Measurements from ENCODE around the gene CNNM2. TPM values are rescaled to one million over a fixed set of nuclear protein-coding genes. Genes with fewer than 3 reads are reported as not detected.

CNNM2 gene
- polyA plus RNA-seq, 3 donors from 2014 or later, result 5.3 to 6.5 (median 5.8) TPM

- H3K27ac Mint-ChIP-seq, result no peak overlapping the region
- no peak overlapping the region for H3K4me3 Mint-ChIP-seq
- H3K9me3 Mint-ChIP-seq, result no peaks in the 10 kb centered on the region
- H3K27me3 Mint-ChIP-seq (ENCODE audit: low read depth in 3 of 3), result peaks cover 0 to 2% (median 2%) of the 10 kb centered on the region in 3 donors
- peaks cover 7 to 41% of the 10 kb centered on the region in 2 donors for H3K4me1 Mint-ChIP-seq
- no peak for DNase-seq
- H3K36me3 Mint-ChIP-seq, result peaks cover 0 to 37% (median 10%) of the 10 kb centered on the region in 3 donors
Measured at GRCh38 chr10:103105462-103105861, 187.4 kb downstream of the CNNM2 start.

GRCh38 chr10:103106539-103106938, 188.4 kb downstream of the CNNM2 start:
- DNase-seq, result no peak
- peaks cover 0 to 2% (median 0%) of the 10 kb centered on the region in 3 donors for H3K27me3 Mint-ChIP-seq (ENCODE audit: low read depth in 3 of 3)
- H3K9me3 Mint-ChIP-seq, result no peaks in the 10 kb centered on the region
- peaks cover 0 to 34% (median 9%) of the 10 kb centered on the region in 3 donors for H3K36me3 Mint-ChIP-seq
- peaks cover 12 to 52% of the 10 kb centered on the region in 2 donors for H3K4me1 Mint-ChIP-seq
- no peak overlapping the region for H3K27ac Mint-ChIP-seq
- no peak overlapping the region for H3K4me3 Mint-ChIP-seq

GRCh38 chr10:103109821-103110220, 191.7 kb downstream of the CNNM2 start:
- H3K36me3 Mint-ChIP-seq, result peaks cover 0 to 20% (median 4%) of the 10 kb centered on the region in 3 donors
- no peak for DNase-seq
- H3K27me3 Mint-ChIP-seq (ENCODE audit: low read depth in 3 of 3), result peaks cover 0 to 2% (median 0%) of the 10 kb centered on the region in 3 donors
- H3K4me3 Mint-ChIP-seq, result no peak overlapping the region
- no peak overlapping the region for H3K27ac Mint-ChIP-seq
- H3K4me1 Mint-ChIP-seq, result peaks cover 9 to 46% of the 10 kb centered on the region in 2 donors
- H3K9me3 Mint-ChIP-seq, result no peaks in the 10 kb centered on the region

GRCh38 chr10:103110407-103110806, 192.3 kb downstream of the CNNM2 start:
- H3K36me3 Mint-ChIP-seq, result peaks cover 0 to 17% (median 2%) of the 10 kb centered on the region in 3 donors
- H3K9me3 Mint-ChIP-seq, result no peaks in the 10 kb centered on the region
- DNase-seq, result no peak
- no peak overlapping the region for H3K4me3 Mint-ChIP-seq
- H3K27me3 Mint-ChIP-seq (ENCODE audit: low read depth in 3 of 3), result peaks cover 0 to 2% (median 0%) of the 10 kb centered on the region in 3 donors
- H3K4me1 Mint-ChIP-seq, result peaks cover 9 to 46% of the 10 kb centered on the region in 2 donors
- no peak overlapping the region for H3K27ac Mint-ChIP-seq

GRCh38 chr10:103111031-103111917, 193.2 kb downstream of the CNNM2 start:
- no peak for DNase-seq
- Mint-ChIP-seq H3K4me1 (peaks cover 9 to 43% of the 10 kb centered on the region in 2 donors), H3K9me3 (no peaks in the 10 kb centered on the region), H3K36me3 (peaks cover 0 to 12% (median 0%) of the 10 kb centered on the region in 3 donors), H3K4me3 (no peak overlapping the region), H3K27ac (peak overlapping the region in 3 of 6 donors; percentile 8 to 82 (median 16)), H3K27me3 (ENCODE audit: low read depth in 3 of 3) (peaks cover 0 to 2% (median 0%) of the 10 kb centered on the region in 3 donors)

GRCh38 chr10:103111918-103112877, 194.1 kb downstream of the CNNM2 start:
- Mint-ChIP-seq H3K27me3 (ENCODE audit: low read depth in 3 of 3) (peaks cover 0 to 2% (median 0%) of the 10 kb centered on the region in 3 donors), H3K4me3 (no peak overlapping the region), H3K9me3 (no peaks in the 10 kb centered on the region), H3K4me1 (peaks cover 9 to 36% of the 10 kb centered on the region in 2 donors), H3K27ac (no peak overlapping the region), H3K36me3 (peaks cover 0 to 7% (median 0%) of the 10 kb centered on the region in 3 donors)
- DNase-seq, result no peak

GRCh38 chr10:103114876-103115275, 196.8 kb downstream of the CNNM2 start:
- peaks cover 12 to 28% of the 10 kb centered on the region in 2 donors for H3K4me1 Mint-ChIP-seq
- no peaks in the 10 kb centered on the region for H3K36me3 Mint-ChIP-seq
- no peak overlapping the region for H3K27ac Mint-ChIP-seq
- no peak for DNase-seq
- H3K4me3 Mint-ChIP-seq, result no peak overlapping the region
- peaks cover 0 to 2% (median 0%) of the 10 kb centered on the region in 3 donors for H3K27me3 Mint-ChIP-seq (ENCODE audit: low read depth in 3 of 3)
- no peaks in the 10 kb centered on the region for H3K9me3 Mint-ChIP-seq

GRCh38 chr10:103117247-103117646, 199.2 kb downstream of the CNNM2 start:
- H3K4me1 Mint-ChIP-seq, result peaks cover 7% of the 10 kb centered on the region in 2 donors

GRCh38 chr10:103120546-103120945, 202.5 kb downstream of the CNNM2 start:
- H3K36me3 Mint-ChIP-seq, result peaks cover 0 to 4% (median 0%) of the 10 kb centered on the region in 3 donors
- H3K4me1 Mint-ChIP-seq, result peaks cover 9 to 25% of the 10 kb centered on the region in 2 donors
- no peaks in the 10 kb centered on the region for H3K9me3 Mint-ChIP-seq
- H3K4me3 Mint-ChIP-seq, result no peak overlapping the region
- H3K27ac Mint-ChIP-seq, result peak overlapping the region in 1 of 6 donors; percentile 3
- no peak for DNase-seq
- no peaks in the 10 kb centered on the region for H3K27me3 Mint-ChIP-seq (ENCODE audit: low read depth in 3 of 3)

More at GRCh38 chr10:103117247-103117646, 199.2 kb downstream of the CNNM2 start:
- H3K4me3 Mint-ChIP-seq, result no peak overlapping the region
- H3K36me3 Mint-ChIP-seq, result no peaks in the 10 kb centered on the region
- H3K27ac Mint-ChIP-seq, result no peak overlapping the region
- no peak for DNase-seq
- H3K27me3 Mint-ChIP-seq (ENCODE audit: low read depth in 3 of 3), result no peaks in the 10 kb centered on the region
- no peaks in the 10 kb centered on the region for H3K9me3 Mint-ChIP-seq

- no peak overlapping the region for H3K4me3 Mint-ChIP-seq
- H3K27ac Mint-ChIP-seq, result peak overlapping the region in 1 of 6 donors; percentile 3
- DNase-seq, result no peak
- H3K27me3 Mint-ChIP-seq (ENCODE audit: low read depth in 3 of 3), result no peaks in the 10 kb centered on the region
- H3K36me3 Mint-ChIP-seq, result peaks cover 0 to 4% (median 0%) of the 10 kb centered on the region in 3 donors
- H3K9me3 Mint-ChIP-seq, result no peaks in the 10 kb centered on the region
- peaks cover 15 to 31% of the 10 kb centered on the region in 2 donors for H3K4me1 Mint-ChIP-seq
Measured at GRCh38 chr10:103120977-103121735, 203.1 kb downstream of the CNNM2 start.

- Mint-ChIP-seq H3K27me3 (ENCODE audit: low read depth in 3 of 3) (peaks cover 0 to 2% (median 0%) of the 10 kb centered on the region in 3 donors), H3K4me1 (peaks cover 26 to 45% of the 10 kb centered on the region in 2 donors), H3K36me3 (peaks cover 0 to 4% (median 0%) of the 10 kb centered on the region in 3 donors), H3K27ac (no peak overlapping the region), H3K9me3 (no peaks in the 10 kb centered on the region), H3K4me3 (no peak overlapping the region)
- DNase-seq, result no peak
Measured at GRCh38 chr10:103123282-103124024, 205.4 kb downstream of the CNNM2 start.

- Mint-ChIP-seq H3K4me1 (peaks cover 25 to 45% of the 10 kb centered on the region in 2 donors), H3K27me3 (ENCODE audit: low read depth in 3 of 3) (peaks cover 0 to 2% (median 0%) of the 10 kb centered on the region in 3 donors), H3K9me3 (no peaks in the 10 kb centered on the region), H3K36me3 (peaks cover 0 to 4% (median 0%) of the 10 kb centered on the region in 3 donors), H3K4me3 (no peak overlapping the region), H3K27ac (no peak overlapping the region)
- DNase-seq, result no peak
Measured at GRCh38 chr10:103124420-103125096, 206.5 kb downstream of the CNNM2 start.
